Psoas muscle (tissue), 8 donors: ENCODE data around the gene SLC22A23. TPM values are rescaled to one million over a fixed set of nuclear protein-coding genes. Genes with fewer than 3 reads are reported as not detected.

ENCODE experiments used
- ATAC-seq, 4 donors: fragments of 200-7000 bp; cut with Tn5 transposase; one replicate each; pipeline ENCODE4 v1.9.1; 2020; ENCODE audit warnings: moderate library complexity in 3 of 4, mild to moderate bottlenecking in 2 of 4
- DNase-seq, 2 donors: peaks; one replicate each; pipeline ENCODE4 v3.0.0-alpha.2; 2020
- H3K27ac ChIP-seq: fragments of 200-600 bp; one replicate; pipeline ENCODE4 v1.8.0; 2022
- H3K27me3 ChIP-seq, 3 donors: fragments of 200-600 bp in 1 of 3; one replicate each; pipeline versions ENCODE4 v1.6.1 to v1.8.0; 2013 to 2022; ENCODE audit warnings: low read length in 2 of 3, mild to moderate bottlenecking in 2 of 3, moderate library complexity in 1 of 3; ENCODE audit not compliant: insufficient read depth in 3 of 3
- H3K36me3 ChIP-seq, 2 donors: fragments of 200-600 bp in 1 of 2; one replicate each; pipeline versions ENCODE4 v1.6.1 to v1.8.0; 2013 to 2022; ENCODE audit warnings: low read depth in 1 of 2, mild to moderate bottlenecking in 1 of 2, moderate library complexity in 1 of 2; ENCODE audit not compliant: insufficient read depth in 1 of 2
- H3K4me1 ChIP-seq: fragments of 200-600 bp; one replicate; pipeline ENCODE4 v1.8.0; 2022
- H3K4me3 ChIP-seq: fragments of 200-600 bp; one replicate; pipeline ENCODE4 v1.8.0; 2022; ENCODE audit warnings: mild to moderate bottlenecking
- H3K9me3 ChIP-seq: fragments of 200-600 bp; one replicate; pipeline ENCODE4 v1.8.0; 2022
- WGBS, 3 donors: extraction: QIAGEN DNeasy Blood & Tissue Kit; methylation state at CpG; one replicate each; pipeline versions ENCODE4 v1.1.6 to v1.1.7; 2013; 5-methylcytosine and 5-hydroxymethylcytosine counted together
- intact Hi-C, 2 donors: fragments of 100-400 bp; cut with DNase I; formaldehyde crosslinking; loops; one replicate each; pipeline versions ENCODE4 v1.11.0 to v1.14.2; 2022
- polyA plus RNA-seq, 3 donors: library from polyadenylated mRNA; stranded (reverse); fragments of 200-250 nt; gene quantifications; one replicate each; pipeline ENCODE4 v1.2.3, GENCODE V29; 2013
- total RNA-seq, 4 donors: library from RNA; stranded (reverse); fragmentation: NEBNext Ultra II Directional in 2 of 4; extraction: Animal tissue kit (Norgen Biotek cat#: 25700) in 2 of 4; gene quantifications; one replicate each; pipeline versions ENCODE4 v1.2.1 to v1.2.4, GENCODE V29; 2021 to 2023
- TF ChIP-seq, protein P1 (sequence below): fragments of 200-600 bp; IDR thresholded peaks from one replicate; pipeline ENCODE4 v1.8.0; 2022; ENCODE audit warnings: antibody characterized with exemption
- donor health status: healthy with polysubstance abuse.
- donor health status: DM: no; HTN: no; CAD: no; lungs with moderate emphysema.
- donor health status: Bipolar disorder and iron deficiency.
- donor health status: healthy.
- donor health status: DM: yes; HTN: yes; CAD: no.
- donor health status: DM: no; HTN: no; CAD: no.
- donor health status: DM: no; HTN: no; CAD: no.
- donor health status: DM: yes; HTN: yes; CAD: no.

Gene SLC22A23
- total and polyA plus RNA-seq, 7 donors: 4.6 to 13.7 (median 8.7) TPM

GRCh38 chr6:3320238-3320811, 136.5 kb downstream of the SLC22A23 start:
- WGBS, 3 donors: 81 to 95% (median 84%) methylated on average over 7 of the region's 7 CpGs
- Histone ChIP-seq H3K9me3 (no peaks in the 10 kb centered on the region), H3K36me3 (no peaks in the 10 kb centered on the region), H3K4me1 (peaks cover 18% of the 10 kb centered on the region), H3K27ac (no peak overlapping the region), H3K27me3 (no peaks in the 10 kb centered on the region), H3K4me3 (no peak overlapping the region)
- no peak for DNase-seq
- no peak for ATAC-seq
- TF ChIP-seq, protein P1, sequence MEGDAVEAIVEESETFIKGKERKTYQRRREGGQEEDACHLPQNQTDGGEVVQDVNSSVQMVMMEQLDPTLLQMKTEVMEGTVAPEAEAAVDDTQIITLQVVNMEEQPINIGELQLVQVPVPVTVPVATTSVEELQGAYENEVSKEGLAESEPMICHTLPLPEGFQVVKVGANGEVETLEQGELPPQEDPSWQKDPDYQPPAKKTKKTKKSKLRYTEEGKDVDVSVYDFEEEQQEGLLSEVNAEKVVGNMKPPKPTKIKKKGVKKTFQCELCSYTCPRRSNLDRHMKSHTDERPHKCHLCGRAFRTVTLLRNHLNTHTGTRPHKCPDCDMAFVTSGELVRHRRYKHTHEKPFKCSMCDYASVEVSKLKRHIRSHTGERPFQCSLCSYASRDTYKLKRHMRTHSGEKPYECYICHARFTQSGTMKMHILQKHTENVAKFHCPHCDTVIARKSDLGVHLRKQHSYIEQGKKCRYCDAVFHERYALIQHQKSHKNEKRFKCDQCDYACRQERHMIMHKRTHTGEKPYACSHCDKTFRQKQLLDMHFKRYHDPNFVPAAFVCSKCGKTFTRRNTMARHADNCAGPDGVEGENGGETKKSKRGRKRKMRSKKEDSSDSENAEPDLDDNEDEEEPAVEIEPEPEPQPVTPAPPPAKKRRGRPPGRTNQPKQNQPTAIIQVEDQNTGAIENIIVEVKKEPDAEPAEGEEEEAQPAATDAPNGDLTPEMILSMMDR: no peak
- intact Hi-C loops: no loop called here

- Histone ChIP-seq H3K36me3 (no peaks in the 10 kb centered on the region), H3K27me3 (no peaks in the 10 kb centered on the region), H3K27ac (no peak overlapping the region), H3K4me1 (peaks cover 11% of the 10 kb centered on the region), H3K9me3 (no peaks in the 10 kb centered on the region), H3K4me3 (no peak overlapping the region)
- TF ChIP-seq, protein P1: no peak
- DNase-seq: no peak
- intact Hi-C loops: no loop called here
- WGBS, 3 donors: 25 to 57% (median 49%) methylated on average over 10 of the region's 10 CpGs
- ATAC-seq: peak in 2 of 4 donors; percentile 9 to 37
These were observed 137.1 kb downstream of the SLC22A23 start for GRCh38 chr6:3319610-3320200.

DNA sequence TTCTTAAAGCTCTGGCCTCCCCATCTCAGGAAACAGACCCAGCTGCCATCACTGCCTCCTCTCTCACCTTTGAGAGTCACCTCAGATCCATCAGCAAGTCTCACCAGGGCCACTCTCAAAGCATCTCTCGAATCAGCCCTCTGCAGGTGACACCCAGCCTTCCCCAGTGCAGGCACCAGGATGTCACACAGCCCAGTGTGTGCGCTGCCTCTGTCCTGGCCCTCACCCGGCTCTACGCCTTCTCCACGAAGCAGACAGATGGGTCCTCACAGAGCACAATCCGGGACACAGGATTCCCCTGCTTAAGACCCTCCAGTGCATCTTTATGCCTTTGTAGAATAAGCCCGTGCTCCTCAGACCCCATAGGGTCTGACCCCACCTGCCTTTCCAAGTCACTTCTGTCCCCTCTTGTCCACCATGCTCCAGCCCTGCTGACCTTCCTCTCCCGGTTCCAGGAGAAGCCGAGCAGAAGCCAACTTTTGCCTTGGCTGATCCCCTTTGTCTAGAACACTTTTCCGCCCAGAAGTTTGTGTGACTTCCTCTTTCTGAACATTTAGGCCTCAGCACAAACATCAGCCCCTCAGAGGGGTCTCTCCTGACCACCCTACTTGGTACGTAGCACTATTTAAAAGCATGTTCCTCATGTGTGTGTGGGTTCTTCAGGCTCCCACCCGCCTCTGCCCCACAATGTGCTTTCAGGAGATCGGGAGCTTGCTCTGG, 137.9 kb downstream of the SLC22A23 start:
- Histone ChIP-seq H3K27me3 (no peaks in the 10 kb centered on the region), H3K4me1 (peaks cover 10% of the 10 kb centered on the region), H3K9me3 (no peaks in the 10 kb centered on the region), H3K27ac (no peak overlapping the region), H3K4me3 (no peak overlapping the region), H3K36me3 (no peaks in the 10 kb centered on the region)
- DNase-seq: no peak
- no peak for ATAC-seq
- TF ChIP-seq, protein P1: no peak
- WGBS, 3 donors: 92 to 98% (median 98%) methylated on average over 13 of the region's 13 CpGs
- intact Hi-C loops: no loop called here

DNA sequence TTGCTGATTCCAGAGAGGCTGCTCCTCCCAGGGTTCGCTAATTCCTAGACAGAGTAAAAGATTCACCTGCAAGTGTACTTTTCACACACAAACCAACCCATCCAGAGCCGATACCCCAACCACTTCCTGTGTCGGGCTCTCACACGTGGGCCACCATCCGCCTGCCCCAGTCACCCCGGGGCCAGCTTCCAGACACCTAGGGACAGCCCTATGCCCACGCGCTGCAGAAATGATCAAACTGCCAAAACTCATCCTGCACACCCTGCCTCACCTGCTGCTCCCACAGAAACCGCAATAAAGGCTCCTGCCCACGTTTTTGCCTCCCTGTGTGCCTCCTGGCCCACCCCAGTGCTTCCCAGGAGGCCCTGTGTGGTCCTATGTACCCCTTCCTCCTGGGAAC, 138.6 kb downstream of the SLC22A23 start:
- WGBS, 3 donors: 87 to 93% (median 90%) methylated on average over 10 of the region's 10 CpGs
- TF ChIP-seq, protein P1: no peak
- Histone ChIP-seq H3K4me1 (peaks cover 10% of the 10 kb centered on the region), H3K27me3 (no peaks in the 10 kb centered on the region), H3K36me3 (no peaks in the 10 kb centered on the region), H3K4me3 (no peak overlapping the region), H3K9me3 (no peaks in the 10 kb centered on the region), H3K27ac (no peak overlapping the region)
- DNase-seq (no peak), ATAC-seq (peak in 2 of 4 donors; percentile 2 to 3)
- intact Hi-C loops: no loop called here
